HEK293 (cell line): ENCODE results near the gene NXPH1.

Experiments used
- CTCF ChIA-PET: fragments of 350-600 bp; formaldehyde crosslinking; extraction: SDS; loops from one replicate; lab custom pipeline; 2021; ENCODE audit warnings: antibody characterized with exemption; lab: Yijun Ruan, JAX
- POLR2A ChIA-PET: fragments of 300-600 bp; formaldehyde crosslinking; extraction: SDS; loops from one replicate; lab custom pipeline; 2020; ENCODE audit warnings: antibody characterized with exemption, inconsistent platforms; lab: Yijun Ruan, JAX
- H3K27ac ChIP-seq: fragments of 200-500 bp; sonication (Bioruptor generic); 2 replicates; pipeline ENCODE4 v1.5.1; 2014; ENCODE audit warnings: low read depth, low read length, control low read depth, inconsistent platforms; ENCODE audit errors: extremely low read depth
- H3K36me3 ChIP-seq, 2 experiments: fragments of 200-500 bp in 1 of 2; sonication (Bioruptor generic) in 1 of 2; 1 replicate in 1 of 2; 2 replicates in 1 of 2; pipeline ENCODE4 v1.5.1; 2014 to 2017; ENCODE audit warnings: inconsistent platforms in 2 of 2, low read length in 2 of 2; ENCODE audit not compliant: control insufficient read depth in 2 of 2, insufficient read depth in 1 of 2
- H3K4me1 ChIP-seq: fragments of 200-500 bp; sonication (Bioruptor generic); 2 replicates; pipeline ENCODE4 v1.5.1; 2014; ENCODE audit warnings: mild to moderate bottlenecking, low read length, inconsistent platforms; ENCODE audit not compliant: control insufficient read depth, insufficient read depth
- H3K4me3 ChIP-seq: 2 replicates; pipeline ENCODE4 v1.5.1; 2011; ENCODE audit warnings: low read depth, mild to moderate bottlenecking, control low read depth, low read length, moderate library complexity
- H3K9me3 ChIP-seq: fragments of 200-500 bp; sonication (Bioruptor generic); 2 replicates; pipeline ENCODE4 v1.5.1; 2014; ENCODE audit warnings: low read depth, low read length, inconsistent platforms; ENCODE audit not compliant: control insufficient read depth, insufficient read depth
- GFI1B ChIP-seq: fragments of 450-650 bp; formaldehyde crosslinking; IDR thresholded peaks from 2 replicates; pipeline ENCODE4 v1.5.1; 2016; ENCODE audit warnings: missing biosample characterization, missing genetic modification characterization
- GLIS1 ChIP-seq: fragments of 450-650 bp; formaldehyde crosslinking; IDR thresholded peaks from 2 replicates; pipeline ENCODE4 v1.5.1; 2016; ENCODE audit warnings: missing biosample characterization, missing genetic modification characterization
- KLF7 ChIP-seq: fragments of 450-650 bp; formaldehyde crosslinking; IDR thresholded peaks from 2 replicates; pipeline ENCODE4 v1.5.1; 2016; ENCODE audit warnings: missing biosample characterization, missing genetic modification characterization, borderline replicate concordance
- MEIS1 ChIP-seq: sonication (generic); formaldehyde crosslinking; IDR thresholded peaks from 2 replicates; pipeline ENCODE4 v1.8.1; 2022; ENCODE audit warnings: missing genetic modification reagents, mild to moderate bottlenecking, borderline replicate concordance
- SETDB1 ChIP-seq: IDR thresholded peaks from one replicate; pipeline ENCODE4 v1.6.1; 2017; ENCODE audit warnings: mild to moderate bottlenecking, low read length, moderate library complexity, mixed read lengths; ENCODE audit not compliant: insufficient read length
- SP3 ChIP-seq: fragments of 450-650 bp; formaldehyde crosslinking; IDR thresholded peaks from 2 replicates; pipeline ENCODE4 v1.5.1; 2016; ENCODE audit warnings: missing biosample characterization, missing genetic modification characterization
- ZBTB21 ChIP-seq: fragments of 450-650 bp; formaldehyde crosslinking; IDR thresholded peaks from 2 replicates; pipeline ENCODE4 v1.5.1; 2017; ENCODE audit warnings: missing biosample characterization, missing genetic modification characterization
- ZBTB8A ChIP-seq: fragments of 450-650 bp; formaldehyde crosslinking; IDR thresholded peaks from 2 replicates; pipeline ENCODE4 v1.5.1; 2016; ENCODE audit warnings: missing biosample characterization, missing genetic modification characterization
- ZNF138 ChIP-seq: fragments of 450-650 bp; formaldehyde crosslinking; IDR thresholded peaks from 2 replicates; pipeline ENCODE4 v1.5.1; 2016; ENCODE audit warnings: missing biosample characterization, missing genetic modification characterization, borderline replicate concordance
- ZNF157 ChIP-seq: fragments of 450-650 bp; formaldehyde crosslinking; IDR thresholded peaks from 2 replicates; pipeline ENCODE4 v1.5.1; 2016; ENCODE audit warnings: missing biosample characterization, missing genetic modification characterization
- ZNF24 ChIP-seq: fragments of 450-650 bp; formaldehyde crosslinking; IDR thresholded peaks from 2 replicates; pipeline ENCODE4 v1.5.1; 2016; ENCODE audit warnings: missing biosample characterization, missing genetic modification characterization
- ZNF266 ChIP-seq: fragments of 450-650 bp; formaldehyde crosslinking; IDR thresholded peaks from 2 replicates; pipeline ENCODE4 v1.5.1; 2016; ENCODE audit warnings: missing biosample characterization, missing genetic modification characterization, low read depth
- ZNF423 ChIP-seq: fragments of 450-650 bp; formaldehyde crosslinking; IDR thresholded peaks from 2 replicates; pipeline ENCODE4 v1.5.1; 2016; ENCODE audit warnings: missing biosample characterization, missing genetic modification characterization
- ZNF426 ChIP-seq: fragments of 450-650 bp; formaldehyde crosslinking; IDR thresholded peaks from 2 replicates; pipeline ENCODE4 v1.5.1; 2017; ENCODE audit warnings: missing biosample characterization, missing genetic modification characterization, mild to moderate bottlenecking, inconsistent platforms, moderate library complexity
- ZNF473 ChIP-seq: fragments of 450-650 bp; formaldehyde crosslinking; IDR thresholded peaks from 2 replicates; pipeline ENCODE4 v1.5.1; 2017; ENCODE audit warnings: missing biosample characterization, missing genetic modification characterization
- ZNF48 ChIP-seq: fragments of 450-650 bp; formaldehyde crosslinking; IDR thresholded peaks from 2 replicates; pipeline ENCODE4 v1.5.1; 2016; ENCODE audit warnings: missing biosample characterization, missing genetic modification characterization
- ZNF510 ChIP-seq: fragments of 450-650 bp; formaldehyde crosslinking; IDR thresholded peaks from 2 replicates; pipeline ENCODE4 v1.5.1; 2018; ENCODE audit warnings: mild to moderate bottlenecking, missing genetic modification characterization, missing biosample characterization; ENCODE audit not compliant: insufficient replicate concordance
- ZNF521 ChIP-seq: fragments of 450-650 bp; formaldehyde crosslinking; IDR thresholded peaks from 2 replicates; pipeline ENCODE4 v1.5.1; 2017; ENCODE audit warnings: missing biosample characterization, mild to moderate bottlenecking, missing genetic modification characterization
- ZNF555 ChIP-seq: fragments of 450-650 bp; formaldehyde crosslinking; conservative IDR thresholded peaks from 2 replicates; pipeline ENCODE4 v1.5.1; 2017; ENCODE audit warnings: missing biosample characterization, mild to moderate bottlenecking, missing genetic modification characterization, inconsistent platforms
- ZNF561 ChIP-seq: fragments of 450-650 bp; IDR thresholded peaks from 2 replicates; pipeline ENCODE4 v1.5.1; 2018; ENCODE audit warnings: missing biosample characterization, missing genetic modification characterization, borderline replicate concordance
- ZNF791 ChIP-seq: fragments of 450-650 bp; formaldehyde crosslinking; IDR thresholded peaks from 2 replicates; pipeline ENCODE4 v1.5.1; 2016; ENCODE audit warnings: missing biosample characterization, missing genetic modification characterization
- ZNF843 ChIP-seq: fragments of 450-650 bp; formaldehyde crosslinking; IDR thresholded peaks from 2 replicates; pipeline ENCODE4 v1.5.1; 2016; ENCODE audit warnings: missing biosample characterization, missing genetic modification characterization
- TF ChIP-seq, protein P1 (sequence below): fragments of 450-650 bp; formaldehyde crosslinking; IDR thresholded peaks from 2 replicates; pipeline ENCODE4 v1.5.1; 2016; ENCODE audit warnings: missing biosample characterization, missing genetic modification characterization
- TF ChIP-seq, protein P2 (sequence below): fragments of 450-650 bp; formaldehyde crosslinking; IDR thresholded peaks from 2 replicates; pipeline ENCODE4 v1.5.1; 2017; ENCODE audit warnings: missing biosample characterization, missing genetic modification characterization

The NXPH1 gene

DNA sequence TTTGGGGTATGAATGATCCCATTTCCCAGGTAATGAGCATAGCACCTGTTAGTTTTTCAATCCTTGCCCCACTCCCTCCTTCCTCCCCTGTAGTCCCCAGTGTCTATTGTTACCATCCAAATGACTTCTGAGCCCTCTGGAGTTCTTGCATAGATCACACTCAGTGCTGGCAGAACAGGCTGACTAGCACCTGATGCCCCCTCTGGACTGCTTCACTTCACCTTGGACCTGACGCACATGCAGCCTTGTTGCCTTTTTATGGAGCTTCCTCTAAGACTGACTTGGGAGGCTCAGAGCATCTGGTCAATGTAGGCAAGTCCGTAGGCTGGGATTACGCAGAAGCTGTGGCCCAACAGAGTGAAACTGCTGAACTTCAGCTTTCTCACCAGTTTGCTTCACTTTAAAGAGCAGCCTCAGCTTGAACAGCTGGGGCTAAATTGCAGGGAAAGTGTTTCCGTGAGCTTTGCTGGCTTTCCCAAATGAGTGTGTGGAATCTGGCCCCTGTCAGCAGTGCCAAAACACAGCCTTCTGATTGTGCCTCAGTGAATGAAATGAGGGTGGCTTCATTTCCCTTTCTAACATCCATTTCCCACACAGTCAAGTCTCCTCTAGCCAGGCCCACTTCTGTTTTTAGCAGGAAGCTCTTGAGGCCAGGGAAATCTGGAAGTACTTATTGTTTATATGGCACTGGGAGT lies 48.5 kb downstream of the NXPH1 start (continued):
- TF ChIP-seq, protein P1, sequence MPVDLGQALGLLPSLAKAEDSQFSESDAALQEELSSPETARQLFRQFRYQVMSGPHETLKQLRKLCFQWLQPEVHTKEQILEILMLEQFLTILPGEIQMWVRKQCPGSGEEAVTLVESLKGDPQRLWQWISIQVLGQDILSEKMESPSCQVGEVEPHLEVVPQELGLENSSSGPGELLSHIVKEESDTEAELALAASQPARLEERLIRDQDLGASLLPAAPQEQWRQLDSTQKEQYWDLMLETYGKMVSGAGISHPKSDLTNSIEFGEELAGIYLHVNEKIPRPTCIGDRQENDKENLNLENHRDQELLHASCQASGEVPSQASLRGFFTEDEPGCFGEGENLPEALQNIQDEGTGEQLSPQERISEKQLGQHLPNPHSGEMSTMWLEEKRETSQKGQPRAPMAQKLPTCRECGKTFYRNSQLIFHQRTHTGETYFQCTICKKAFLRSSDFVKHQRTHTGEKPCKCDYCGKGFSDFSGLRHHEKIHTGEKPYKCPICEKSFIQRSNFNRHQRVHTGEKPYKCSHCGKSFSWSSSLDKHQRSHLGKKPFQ = no peak
- TF ChIP-seq SP3 (no peak), ZNF510 (tag by site-specific recombination) (no peak)

DNA sequence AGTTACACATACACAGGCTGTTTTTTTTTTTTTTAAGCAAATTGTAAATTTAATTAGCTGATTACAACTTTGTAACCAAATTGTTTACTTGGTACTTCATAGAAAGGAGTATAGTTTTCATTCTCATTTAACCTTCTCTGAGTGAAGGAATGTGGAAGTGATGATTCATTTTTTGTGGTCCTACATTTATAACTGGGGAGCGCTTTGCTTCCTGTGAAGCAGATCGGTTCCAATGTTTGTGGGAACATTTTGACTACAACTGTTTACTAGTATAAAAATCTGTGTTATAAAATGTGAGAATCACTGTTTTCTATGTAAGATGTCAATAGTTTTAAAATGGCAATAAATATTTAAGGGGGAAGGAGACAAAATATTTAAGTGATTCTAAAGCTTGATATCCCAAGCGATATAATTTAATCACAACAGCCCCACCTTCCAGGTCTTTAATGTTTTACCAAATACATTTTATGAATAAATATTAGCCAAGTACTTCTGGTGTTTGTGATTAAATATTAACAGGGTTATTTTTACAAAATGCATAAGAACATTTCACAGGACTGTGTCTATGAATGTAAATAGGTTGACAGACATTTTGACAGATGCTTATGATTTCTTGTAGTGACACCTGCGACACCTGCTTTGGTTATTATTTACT lies 57.1 kb downstream of the NXPH1 start:
- TF ChIP-seq ZNF157 (tag by site-specific recombination) (no peak), ZNF843 (no peak), ZNF473 (tag by site-specific recombination) (no peak), SETDB1 (no peak), GFI1B (tag by site-specific recombination) (no peak), ZNF138 (no peak), ZNF791 (no peak), ZNF561 (tag by site-specific recombination) (no peak)
- Histone ChIP-seq H3K4me3 (no peak overlapping the region), H3K4me1 (no peaks in the 10 kb centered on the region), H3K36me3 (no peaks in the 10 kb centered on the region), H3K27ac (no peak overlapping the region), H3K9me3 (no peaks in the 10 kb centered on the region)
- ChIA-PET POLR2A (no interaction called here), CTCF (no interaction called here)

DNA sequence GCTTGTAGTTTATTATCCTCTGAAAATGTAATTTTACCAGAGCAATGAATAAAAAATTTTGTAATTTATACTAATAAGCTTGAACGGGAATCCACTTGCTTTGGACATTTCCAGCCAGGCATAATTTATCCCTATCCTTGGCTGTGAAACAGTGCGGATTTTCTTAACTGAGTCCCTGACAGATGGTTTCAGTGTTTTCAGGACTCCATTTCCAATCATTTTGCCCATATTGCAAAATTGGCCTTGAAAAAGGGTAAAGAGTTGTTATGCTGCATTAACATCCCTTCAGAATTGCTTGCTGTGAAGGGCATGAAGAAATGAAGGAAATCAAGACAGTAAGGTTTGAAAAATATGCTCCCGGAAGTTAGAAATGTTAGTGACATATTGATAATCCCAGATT lies 57.7 kb downstream of the NXPH1 start:
- Histone ChIP-seq H3K27ac (no peak overlapping the region), H3K9me3 (no peaks in the 10 kb centered on the region), H3K36me3 (no peaks in the 10 kb centered on the region), H3K4me3 (no peak overlapping the region), H3K4me1 (no peaks in the 10 kb centered on the region)
- ChIA-PET POLR2A (no interaction called here), CTCF (no interaction called here)
- no peak for TF ChIP-seq ZNF423 (tag by site-specific recombination)
- no peak for TF ChIP-seq ZNF266 (tag by site-specific recombination)
- TF ChIP-seq MEIS1 (CRISPR knock-in tag) = no peak
- TF ChIP-seq ZNF521 (tag by site-specific recombination) = no peak
- TF ChIP-seq ZBTB8A (tag by site-specific recombination) = no peak

DNA sequence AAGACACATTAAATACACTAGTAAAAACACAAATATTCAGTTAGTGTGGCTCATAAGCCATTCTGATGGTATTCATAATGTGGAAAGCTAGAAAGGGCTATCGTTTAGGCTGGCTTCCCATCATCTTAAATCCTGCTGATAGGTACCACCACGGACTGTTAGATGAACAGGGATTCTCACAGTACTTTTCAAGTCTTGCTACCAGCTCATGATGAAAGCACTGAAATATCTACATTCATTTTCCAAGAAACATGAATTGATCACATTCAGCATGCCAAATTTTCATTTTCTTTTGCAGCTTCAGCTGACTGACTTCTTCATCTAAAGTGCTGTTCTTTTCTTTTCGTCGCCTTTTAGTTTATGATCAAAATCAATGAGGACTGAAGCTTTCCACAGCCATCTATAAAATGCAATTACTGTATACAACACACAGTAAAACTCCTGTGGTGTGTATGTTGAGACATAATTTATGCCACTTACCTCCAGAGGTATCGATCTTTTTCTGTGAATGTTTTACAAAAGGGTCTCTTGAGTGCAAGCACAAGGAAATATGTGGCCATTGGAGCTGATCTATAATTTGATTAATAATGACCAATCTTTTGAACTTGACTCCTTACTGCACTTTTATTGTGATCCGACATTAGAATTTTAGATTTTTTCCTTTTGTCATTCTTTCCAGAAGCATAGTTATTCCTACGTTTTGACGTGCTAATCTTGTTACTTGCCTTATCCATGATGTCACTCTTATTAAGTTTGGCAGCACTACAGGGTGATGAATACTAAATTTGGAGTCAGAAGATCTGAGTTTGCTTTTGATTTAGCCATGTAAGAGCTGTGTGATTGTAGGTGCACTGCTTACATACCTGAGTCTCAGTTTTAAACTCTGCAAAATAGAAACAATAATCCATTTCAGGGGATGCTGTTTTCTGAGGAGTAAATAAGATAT lies 58.4 kb downstream of the NXPH1 start:
- no peak for TF ChIP-seq ZNF48 (tag by site-specific recombination)
- TF ChIP-seq, protein P2, sequence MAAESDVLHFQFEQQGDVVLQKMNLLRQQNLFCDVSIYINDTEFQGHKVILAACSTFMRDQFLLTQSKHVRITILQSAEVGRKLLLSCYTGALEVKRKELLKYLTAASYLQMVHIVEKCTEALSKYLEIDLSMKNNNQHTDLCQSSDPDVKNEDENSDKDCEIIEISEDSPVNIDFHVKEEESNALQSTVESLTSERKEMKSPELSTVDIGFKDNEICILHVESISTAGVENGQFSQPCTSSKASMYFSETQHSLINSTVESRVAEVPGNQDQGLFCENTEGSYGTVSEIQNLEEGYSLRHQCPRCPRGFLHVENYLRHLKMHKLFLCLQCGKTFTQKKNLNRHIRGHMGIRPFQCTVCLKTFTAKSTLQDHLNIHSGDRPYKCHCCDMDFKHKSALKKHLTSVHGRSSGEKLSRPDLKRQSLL (tag by site-specific recombination) = no peak
- no peak for TF ChIP-seq KLF7
- TF ChIP-seq ZBTB21 (tag by site-specific recombination) = no peak
- TF ChIP-seq ZNF24 = no peak
- TF ChIP-seq GLIS1 (tag by site-specific recombination) = no peak
- no peak for TF ChIP-seq ZNF426 (tag by site-specific recombination)
- no peak for TF ChIP-seq ZNF555 (tag by site-specific recombination)
- CTCF ChIA-PET = interaction anchor here (0.7 to 1.0 kb wide), 2 partner anchors 23 to 660 kb away, joined by 3 read pairs; no protein-coding TSS in a partner anchor
- Histone ChIP-seq H3K4me1 (no peaks in the 10 kb centered on the region), H3K27ac (no peak overlapping the region), H3K4me3 (no peak overlapping the region), H3K36me3 (no peaks in the 10 kb centered on the region), H3K9me3 (no peaks in the 10 kb centered on the region)
- POLR2A ChIA-PET = interaction anchor here (0.6 kb wide), 1 partner anchor 20 kb away, joined by 3 read pairs; no protein-coding TSS in a partner anchor
